Measurements from ENCODE around the gene RTCA.

The RTCA gene

DNA sequence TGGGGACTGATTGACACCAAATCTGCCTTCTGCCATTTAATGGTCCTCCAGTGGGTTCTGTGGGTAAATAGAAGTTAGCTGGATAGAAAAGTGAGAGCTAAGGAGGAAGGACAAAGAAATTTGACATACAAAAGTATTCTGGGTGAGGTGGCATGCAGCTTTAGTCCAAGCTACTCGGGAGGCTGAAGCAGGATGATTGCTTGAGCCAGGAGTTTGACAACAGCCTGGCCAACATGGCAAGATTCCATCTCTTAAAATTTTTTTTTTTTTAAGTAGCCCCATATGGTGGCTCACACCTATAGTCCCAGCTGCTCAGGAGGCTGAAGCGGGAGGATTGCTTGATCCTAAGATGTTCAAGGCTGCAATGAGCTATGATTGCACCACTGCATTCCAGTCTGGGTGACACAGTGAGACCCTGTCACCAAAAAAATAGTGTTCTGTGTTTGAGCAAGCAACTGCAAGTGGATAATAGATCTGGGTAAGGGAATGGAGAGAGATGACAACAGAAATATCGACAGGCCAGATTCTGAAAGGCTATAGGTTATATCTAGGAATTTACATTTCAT, 13.4 kb downstream of the RTCA start:
- peaks cover 22% of the 10 kb centered on the region for H3K79me2 ChIP-seq (ENCODE audit: insufficient read depth, low read length)
- ATAC-seq (ENCODE audit: insufficient read depth, low read depth), result 0 out of 3 replicates have a peak, but pooled peaks have one; percentile 19
- no peak overlapping the region for H3K27ac ChIP-seq (ENCODE audit: low read length)
- no peak for DNase-seq
- H2AFZ ChIP-seq (ENCODE audit: low read depth, low read length), result no peak overlapping the region
- H3K27me3 ChIP-seq (ENCODE audit: insufficient read depth, low read length, poor library complexity), result no peaks in the 10 kb centered on the region
- peaks cover 89% of the 10 kb centered on the region for H3K36me3 ChIP-seq (ENCODE audit: insufficient read depth, low read length)
- H3K9me3 ChIP-seq (ENCODE audit: insufficient read depth, low read length, severe bottlenecking), result no peaks in the 10 kb centered on the region
- no peak overlapping the region for H3K9ac ChIP-seq (ENCODE audit: low read depth, low read length)
- no peak overlapping the region for H3K4me2 ChIP-seq (ENCODE audit: insufficient read depth, low read length)
- no peaks in the 10 kb centered on the region; the same call in 1 of the 2 replicates for H4K20me1 ChIP-seq (ENCODE audit: insufficient read depth, low read length)
- TF ChIP-seq CTCF (IDR thresholded peaks at IDR 0.05; ENCODE audit: borderline replicate concordance, extremely low read depth, low read length, poor library complexity, severe bottlenecking) (no peak), EZH2 (IDR thresholded peaks at IDR 0.05; ENCODE audit: borderline replicate concordance, low read depth, low read length, severe bottlenecking) (no peak)
- no peak overlapping the region for H3K4me3 ChIP-seq (ENCODE audit: low read depth in 1 of 2, low read length in 2 of 2)
- H3K4me1 ChIP-seq (ENCODE audit: insufficient read depth, low read length), result no peaks in the 10 kb centered on the region

- H2AFZ ChIP-seq (ENCODE audit: low read depth, low read length), result no peak overlapping the region
- H3K9me3 ChIP-seq (ENCODE audit: insufficient read depth, low read length, severe bottlenecking), result no peaks in the 10 kb centered on the region
- no peaks in the 10 kb centered on the region for H3K27me3 ChIP-seq (ENCODE audit: insufficient read depth, low read length, poor library complexity)
- peaks cover 89% of the 10 kb centered on the region for H3K36me3 ChIP-seq (ENCODE audit: insufficient read depth, low read length)
- no peaks in the 10 kb centered on the region; the same call in 1 of the 2 replicates for H4K20me1 ChIP-seq (ENCODE audit: insufficient read depth, low read length)
- ATAC-seq (ENCODE audit: insufficient read depth, low read depth) (no peak), DNase-seq (no peak)
- H3K27ac ChIP-seq (ENCODE audit: low read length), result no peak overlapping the region
- H3K79me2 ChIP-seq (ENCODE audit: insufficient read depth, low read length), result peaks cover 19% of the 10 kb centered on the region
- H3K9ac ChIP-seq (ENCODE audit: low read depth, low read length), result no peak overlapping the region
- H3K4me1 ChIP-seq (ENCODE audit: insufficient read depth, low read length), result no peaks in the 10 kb centered on the region
- no peak overlapping the region for H3K4me3 ChIP-seq (ENCODE audit: low read depth in 1 of 2, low read length in 2 of 2)
- no peak overlapping the region for H3K4me2 ChIP-seq (ENCODE audit: insufficient read depth, low read length)
- TF ChIP-seq CTCF (IDR thresholded peaks at IDR 0.05; ENCODE audit: borderline replicate concordance, extremely low read depth, low read length, poor library complexity, severe bottlenecking) (no peak), EZH2 (IDR thresholded peaks at IDR 0.05; ENCODE audit: borderline replicate concordance, low read depth, low read length, severe bottlenecking) (no peak)
Measured at GRCh38 chr1:100279954-100280682, 14.1 kb downstream of the RTCA start.

- no peaks in the 10 kb centered on the region for H3K4me1 ChIP-seq (ENCODE audit: insufficient read depth, low read length)
- no peak overlapping the region for H3K9ac ChIP-seq (ENCODE audit: low read depth, low read length)
- no peaks in the 10 kb centered on the region for H3K9me3 ChIP-seq (ENCODE audit: insufficient read depth, low read length, severe bottlenecking)
- no peak overlapping the region for H2AFZ ChIP-seq (ENCODE audit: low read depth, low read length)
- DNase-seq (no peak), ATAC-seq (ENCODE audit: insufficient read depth, low read depth) (no peak)
- H3K27me3 ChIP-seq (ENCODE audit: insufficient read depth, low read length, poor library complexity), result no peaks in the 10 kb centered on the region
- H4K20me1 ChIP-seq (ENCODE audit: insufficient read depth, low read length), result no peaks in the 10 kb centered on the region
- H3K4me2 ChIP-seq (ENCODE audit: insufficient read depth, low read length), result no peak overlapping the region
- no peak overlapping the region for H3K4me3 ChIP-seq (ENCODE audit: low read depth in 1 of 2, low read length in 2 of 2)
- peaks cover 87% of the 10 kb centered on the region for H3K36me3 ChIP-seq (ENCODE audit: insufficient read depth, low read length)
- H3K27ac ChIP-seq (ENCODE audit: low read length), result no peak overlapping the region
- TF ChIP-seq CTCF (IDR thresholded peaks at IDR 0.05; ENCODE audit: borderline replicate concordance, extremely low read depth, low read length, poor library complexity, severe bottlenecking), result no peak
- TF ChIP-seq EZH2 (IDR thresholded peaks at IDR 0.05; ENCODE audit: borderline replicate concordance, low read depth, low read length, severe bottlenecking), result no peak
- H3K79me2 ChIP-seq (ENCODE audit: insufficient read depth, low read length), result peaks cover 12% of the 10 kb centered on the region; the same call in 1 of the 2 replicates
Measured at GRCh38 chr1:100284591-100284990, 18.6 kb downstream of the RTCA start.
